HepG2 (cell line): ENCODE data around the gene NPY4R.
"Not testable (repeated sequence)": the region's sequence is repeated elsewhere in the genome, so short reads cannot be mapped to it uniquely, and the experiment has no call there.

ENCODE experiments used
- BORCS8-MEF2B ChIP-seq: sonication (generic); formaldehyde crosslinking; IDR thresholded peaks from 2 replicates; pipeline ENCODE4 v1.8.0; 2022; ENCODE audit warnings: mild to moderate bottlenecking, missing genetic modification reagents
- KDM1A ChIP-seq: IDR thresholded peaks from 2 replicates; pipeline ENCODE4 v1.6.1; 2016; ENCODE audit warnings: missing compliant biosample characterization
- ZNF782 ChIP-seq: sonication (generic); formaldehyde crosslinking; IDR thresholded peaks from 2 replicates; pipeline ENCODE4 v1.4.0; 2020; ENCODE audit warnings: missing genetic modification reagents, mild to moderate bottlenecking, borderline replicate concordance

- not testable (repeated sequence) for TF ChIP-seq BORCS8-MEF2B (CRISPR knock-in tag); KDM1A; ZNF782 (CRISPR knock-in tag)
Observed at GRCh38 chr10:46491364-46492114, 25.8 kb upstream of the NPY4R start.
